Kidney (tissue), 14 donors: ENCODE measurements around the gene KHDRBS2. TPM values are rescaled to one million over a fixed set of nuclear protein-coding genes. Genes with fewer than 3 reads are reported as not detected.

ENCODE experiments used
- DNase-seq, 5 donors: peaks; one replicate each; pipeline ENCODE4 v3.0.0-alpha.2; 2013 to 2020
- FAIRE-seq: peaks from 2 replicates; lab custom pipeline; 2012; peaks lifted over from hg19 to GRCh38; lab: Jason Lieb, UNC
- H3K27ac ChIP-seq, 2 donors: one replicate each; pipeline ENCODE4 v1.7.0; 2013; ENCODE audit warnings: low read depth in 2 of 2, low read length in 2 of 2, inconsistent platforms in 1 of 2
- H3K27me3 ChIP-seq: one replicate; pipeline ENCODE4 v1.7.1; 2013; ENCODE audit warnings: low read length, inconsistent platforms; ENCODE audit not compliant: control insufficient read depth, insufficient read depth
- H3K36me3 ChIP-seq, 3 donors: one replicate each; pipeline versions ENCODE4 v1.7.0 to v1.7.1; 2013; ENCODE audit warnings: low read length in 3 of 3, control low read depth in 1 of 3, inconsistent platforms in 1 of 3; ENCODE audit not compliant: insufficient read depth in 3 of 3, control insufficient read depth in 2 of 3
- H3K4me1 ChIP-seq, 3 donors: one replicate each; pipeline versions ENCODE4 v1.7.0 to v1.7.1; 2013; ENCODE audit warnings: low read length in 3 of 3, inconsistent platforms in 1 of 3, low read depth in 1 of 3; ENCODE audit not compliant: control insufficient read depth in 2 of 3, insufficient read depth in 2 of 3
- H3K4me3 ChIP-seq, 3 donors: one replicate each; pipeline versions ENCODE4 v1.7.0 to v1.8.1; 2013; ENCODE audit warnings: low read length in 3 of 3, control low read depth in 1 of 3, inconsistent platforms in 1 of 3
- H3K9ac ChIP-seq, 3 donors: one replicate each; pipeline versions ENCODE4 v1.7.0 to v1.7.1; 2013; ENCODE audit warnings: low read length in 3 of 3, control low read depth in 1 of 3, inconsistent platforms in 1 of 3
- H3K9me3 ChIP-seq, 3 donors: one replicate each; pipeline versions ENCODE4 v1.7.0 to v1.7.1; 2013; ENCODE audit warnings: low read length in 3 of 3, control low read depth in 1 of 3, inconsistent platforms in 1 of 3; ENCODE audit not compliant: control insufficient read depth in 2 of 3, insufficient read depth in 1 of 3
- intact Hi-C: fragments of 100-400 bp; cut with DNase I; formaldehyde crosslinking; loops from one replicate; pipeline ENCODE4 v1.11.1; 2022
- polyA plus RNA-seq: library from polyadenylated mRNA; stranded (reverse); fragments of 350-450 nt; fragmentation: Illumina TruSeq; extraction: RNeasy Lipid Tissue Mini Kit (QIAGEN cat#74804); gene quantifications from one replicate; pipeline ENCODE4 v1.2.3, GENCODE V29; 2014; ENCODE audit warnings: low read depth, low replicate concordance; ENCODE audit not compliant: insufficient read depth
- total RNA-seq: library from RNA; stranded (reverse); fragmentation: NEBNext Ultra II Directional; extraction: Animal tissue kit (Norgen Biotek cat#: 25700); gene quantifications from one replicate; pipeline ENCODE4 v1.2.1, GENCODE V29; 2021
- TF ChIP-seq, protein P1 (sequence below): IDR thresholded peaks from 3 replicates; pipeline ENCODE4 v1.5.1; 2012; ENCODE audit warnings: mild to moderate bottlenecking, moderate library complexity, borderline replicate concordance; ENCODE audit not compliant: insufficient read depth; ENCODE audit errors: extremely low read depth
- donor health status: control.
- donor health status: control.
- donor health status: control.
- donor health status: control.
- donor health status: control.
- donor health status: DM: yes; HTN: yes; CAD: no.
- donor health status: Normal renal cell carcinoma (clear cell type).

KHDRBS2 gene
- total and polyA plus RNA-seq, 2 donors from 2014 or later: 0.76 TPM; not detected in 1

DNA sequence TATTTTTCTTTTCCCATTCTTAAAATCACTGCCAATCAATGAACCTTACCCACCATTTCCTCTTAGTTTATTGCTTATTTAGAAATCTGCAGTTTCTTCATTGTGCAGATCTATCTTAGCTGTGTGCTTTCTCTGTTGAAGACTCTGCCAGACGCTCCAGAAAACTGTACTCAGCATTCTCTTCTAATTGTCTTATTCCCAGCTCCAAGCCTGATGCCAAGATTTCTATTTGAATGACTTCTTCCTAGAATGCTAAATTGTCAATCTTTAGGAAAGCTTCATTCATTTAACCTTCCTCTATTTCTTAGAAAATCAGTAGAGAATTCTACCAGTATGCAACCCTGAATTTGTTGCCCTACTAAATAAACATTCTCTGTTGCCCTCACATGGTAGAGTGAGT lies 308.9 kb downstream of the KHDRBS2 start:
- H3K9me3 ChIP-seq: no peaks in the 10 kb centered on the region
- DNase-seq: no peak
- H3K27me3 ChIP-seq: no peaks in the 10 kb centered on the region
- intact Hi-C loops: no loop called here
- no peaks in the 10 kb centered on the region for H3K36me3 ChIP-seq
- no peak overlapping the region for H3K27ac ChIP-seq
- H3K9ac ChIP-seq: no peak overlapping the region
- no peaks in the 10 kb centered on the region for H3K4me1 ChIP-seq
- FAIRE-seq: no peak
- no peak overlapping the region for H3K4me3 ChIP-seq
- TF ChIP-seq, protein P1, sequence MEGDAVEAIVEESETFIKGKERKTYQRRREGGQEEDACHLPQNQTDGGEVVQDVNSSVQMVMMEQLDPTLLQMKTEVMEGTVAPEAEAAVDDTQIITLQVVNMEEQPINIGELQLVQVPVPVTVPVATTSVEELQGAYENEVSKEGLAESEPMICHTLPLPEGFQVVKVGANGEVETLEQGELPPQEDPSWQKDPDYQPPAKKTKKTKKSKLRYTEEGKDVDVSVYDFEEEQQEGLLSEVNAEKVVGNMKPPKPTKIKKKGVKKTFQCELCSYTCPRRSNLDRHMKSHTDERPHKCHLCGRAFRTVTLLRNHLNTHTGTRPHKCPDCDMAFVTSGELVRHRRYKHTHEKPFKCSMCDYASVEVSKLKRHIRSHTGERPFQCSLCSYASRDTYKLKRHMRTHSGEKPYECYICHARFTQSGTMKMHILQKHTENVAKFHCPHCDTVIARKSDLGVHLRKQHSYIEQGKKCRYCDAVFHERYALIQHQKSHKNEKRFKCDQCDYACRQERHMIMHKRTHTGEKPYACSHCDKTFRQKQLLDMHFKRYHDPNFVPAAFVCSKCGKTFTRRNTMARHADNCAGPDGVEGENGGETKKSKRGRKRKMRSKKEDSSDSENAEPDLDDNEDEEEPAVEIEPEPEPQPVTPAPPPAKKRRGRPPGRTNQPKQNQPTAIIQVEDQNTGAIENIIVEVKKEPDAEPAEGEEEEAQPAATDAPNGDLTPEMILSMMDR: no peak

GRCh38 chr6:61959196-61959595 lies 326.8 kb downstream of the KHDRBS2 start:
- H3K36me3 ChIP-seq: no peaks in the 10 kb centered on the region
- no peak overlapping the region for H3K4me3 ChIP-seq
- no peak overlapping the region for H3K9ac ChIP-seq
- no peaks in the 10 kb centered on the region for H3K4me1 ChIP-seq
- intact Hi-C loops: no loop called here
- H3K9me3 ChIP-seq: peaks cover 0 to 3% (median 0%) of the 10 kb centered on the region in 3 donors
- DNase-seq (no peak), FAIRE-seq (no peak)
- no peak overlapping the region for H3K27ac ChIP-seq
- no peaks in the 10 kb centered on the region for H3K27me3 ChIP-seq
- TF ChIP-seq, protein P1: no peak

- no peak for FAIRE-seq
- TF ChIP-seq, protein P1: no peak
- H3K4me3 ChIP-seq: no peak overlapping the region
- DNase-seq: no peak
- no peaks in the 10 kb centered on the region for H3K4me1 ChIP-seq
- intact Hi-C loops: no loop called here
- H3K27me3 ChIP-seq: no peaks in the 10 kb centered on the region
- H3K9me3 ChIP-seq: peaks cover 0 to 3% (median 0%) of the 10 kb centered on the region in 3 donors
- no peak overlapping the region for H3K27ac ChIP-seq
- no peak overlapping the region for H3K9ac ChIP-seq
- no peaks in the 10 kb centered on the region for H3K36me3 ChIP-seq
Measured at GRCh38 chr6:61953851-61954250, 332.2 kb downstream of the KHDRBS2 start.

DNA sequence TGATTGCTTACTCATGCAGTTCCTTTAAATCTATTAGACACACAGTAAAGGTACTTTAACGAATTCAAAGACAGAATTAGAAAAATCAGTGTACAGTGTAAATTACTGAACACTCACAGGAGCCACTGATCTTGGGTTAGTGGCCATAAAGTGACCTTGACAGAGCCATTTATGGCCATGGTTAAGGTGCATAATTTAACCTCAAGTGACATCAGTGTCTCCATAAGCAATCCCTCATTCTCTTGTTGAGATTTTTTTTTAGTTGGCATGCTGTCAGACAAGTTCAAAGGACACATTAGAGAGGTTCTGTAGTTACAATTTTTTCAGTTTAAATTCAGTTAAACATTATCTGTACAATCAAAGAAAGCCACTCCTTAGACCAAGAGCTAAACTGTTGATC lies 334.4 kb downstream of the KHDRBS2 start:
- H3K36me3 ChIP-seq: no peaks in the 10 kb centered on the region
- no peaks in the 10 kb centered on the region for H3K4me1 ChIP-seq
- H3K4me3 ChIP-seq: no peak overlapping the region
- peak in 1 of 5 donors; percentile 12 for DNase-seq
- TF ChIP-seq, protein P1: no peak
- FAIRE-seq: peak; percentile 23
- no peak overlapping the region for H3K27ac ChIP-seq
- no peak overlapping the region for H3K9ac ChIP-seq
- intact Hi-C loops: no loop called here
- H3K27me3 ChIP-seq: no peaks in the 10 kb centered on the region
- H3K9me3 ChIP-seq: peaks cover 0 to 2% (median 0%) of the 10 kb centered on the region in 3 donors
